Measurements from ENCODE around the gene CRYBG3.

Gene CRYBG3

GRCh38 chr3:97860364-97860763, 38.6 kb downstream of the CRYBG3 start:
- intact Hi-C loops (cut with DNase I; ENCODE audit: low total_unique reads), result loop anchor here (10.0 kb wide), 1 partner anchor 54 kb away; no protein-coding TSS in a partner anchor
- DNase-seq, result no peak
- TF ChIP-seq CTCF (IDR thresholded peaks at IDR 0.05), result no peak
- Histone ChIP-seq H3K27me3 (no peaks in the 10 kb centered on the region), H3K4me3 (no peak overlapping the region), H3K9me3 (peaks cover 0 to 5% (median 0%) of the 10 kb centered on the region in 3 donors), H3K36me3 (peaks cover 9 to 12% (median 11%) of the 10 kb centered on the region in 3 donors), H3K4me1 (no peaks in the 10 kb centered on the region), H3K27ac (no peak overlapping the region)

GRCh38 chr3:97862582-97862981, 40.8 kb downstream of the CRYBG3 start:
- Histone ChIP-seq H3K9me3 (no peaks in the 10 kb centered on the region), H3K4me1 (no peaks in the 10 kb centered on the region), H3K27ac (no peak overlapping the region), H3K4me3 (no peak overlapping the region), H3K27me3 (no peaks in the 10 kb centered on the region), H3K36me3 (peaks cover 12 to 18% (median 17%) of the 10 kb centered on the region in 3 donors)
- no peak for DNase-seq
- TF ChIP-seq CTCF (IDR thresholded peaks at IDR 0.05), result no peak
- intact Hi-C loops (cut with DNase I; ENCODE audit: low total_unique reads), result loop anchor here (10.0 kb wide), 1 partner anchor 52 kb away; no protein-coding TSS in a partner anchor

- TF ChIP-seq CTCF (IDR thresholded peaks at IDR 0.05), result no peak
- Histone ChIP-seq H3K4me3 (no peak overlapping the region), H3K27me3 (no peaks in the 10 kb centered on the region), H3K4me1 (no peaks in the 10 kb centered on the region), H3K27ac (no peak overlapping the region), H3K9me3 (no peaks in the 10 kb centered on the region), H3K36me3 (peaks cover 12 to 18% (median 17%) of the 10 kb centered on the region in 3 donors)
- DNase-seq, result no peak
- intact Hi-C loops (cut with DNase I; ENCODE audit: low total_unique reads), result loop anchor here (10.0 kb wide), 1 partner anchor 52 kb away; no protein-coding TSS in a partner anchor
Measured at GRCh38 chr3:97863031-97863430, 41.2 kb downstream of the CRYBG3 start.

- H3K36me3 ChIP-seq, result peaks cover 12 to 18% (median 17%) of the 10 kb centered on the region in 3 donors
- no peak overlapping the region for H3K4me3 ChIP-seq
- H3K9me3 ChIP-seq, result no peaks in the 10 kb centered on the region
- no peak for DNase-seq
- no peak overlapping the region for H3K27ac ChIP-seq
- intact Hi-C loops (cut with DNase I; ENCODE audit: low total_unique reads), result loop anchor here (10.0 kb wide), 1 partner anchor 51 kb away; no protein-coding TSS in a partner anchor
- TF ChIP-seq CTCF (IDR thresholded peaks at IDR 0.05), result no peak
- H3K27me3 ChIP-seq, result no peaks in the 10 kb centered on the region
- H3K4me1 ChIP-seq, result no peaks in the 10 kb centered on the region
Measured at GRCh38 chr3:97863775-97864174, 42.0 kb downstream of the CRYBG3 start.

GRCh38 chr3:97871186-97871585, 49.4 kb downstream of the CRYBG3 start:
- intact Hi-C loops (cut with DNase I; ENCODE audit: low total_unique reads), result no loop called here
- H3K36me3 ChIP-seq, result peaks cover 6 to 19% (median 18%) of the 10 kb centered on the region in 3 donors
- H3K4me1 ChIP-seq, result peaks cover 0 to 5% (median 0%) of the 10 kb centered on the region in 4 donors
- no peak for TF ChIP-seq CTCF (IDR thresholded peaks at IDR 0.05)
- H3K4me3 ChIP-seq, result no peak overlapping the region
- no peaks in the 10 kb centered on the region for H3K9me3 ChIP-seq
- H3K27ac ChIP-seq, result no peak overlapping the region
- no peaks in the 10 kb centered on the region for H3K27me3 ChIP-seq
- DNase-seq, result no peak
